Activated naive CD4-positive, alpha-beta T cell treated with anti-CD3 and anti-CD28 coated beads, Interleukin-2, amount 50 U/mL, for 16 hours (primary cell): Measurements from ENCODE around the gene LHFPL2.
"Not testable (repeated sequence)": the region's sequence is repeated elsewhere in the genome, so short reads cannot be mapped to it uniquely, and the experiment has no call there.

Experiments used
- DNase-seq: peaks from one replicate; pipeline ENCODE4 v3.0.0-alpha.2; 2020

The LHFPL2 gene

GRCh38 chr5:78639791-78640190 lies 8.8 kb downstream of the LHFPL2 start:
- no peak for DNase-seq

DNA sequence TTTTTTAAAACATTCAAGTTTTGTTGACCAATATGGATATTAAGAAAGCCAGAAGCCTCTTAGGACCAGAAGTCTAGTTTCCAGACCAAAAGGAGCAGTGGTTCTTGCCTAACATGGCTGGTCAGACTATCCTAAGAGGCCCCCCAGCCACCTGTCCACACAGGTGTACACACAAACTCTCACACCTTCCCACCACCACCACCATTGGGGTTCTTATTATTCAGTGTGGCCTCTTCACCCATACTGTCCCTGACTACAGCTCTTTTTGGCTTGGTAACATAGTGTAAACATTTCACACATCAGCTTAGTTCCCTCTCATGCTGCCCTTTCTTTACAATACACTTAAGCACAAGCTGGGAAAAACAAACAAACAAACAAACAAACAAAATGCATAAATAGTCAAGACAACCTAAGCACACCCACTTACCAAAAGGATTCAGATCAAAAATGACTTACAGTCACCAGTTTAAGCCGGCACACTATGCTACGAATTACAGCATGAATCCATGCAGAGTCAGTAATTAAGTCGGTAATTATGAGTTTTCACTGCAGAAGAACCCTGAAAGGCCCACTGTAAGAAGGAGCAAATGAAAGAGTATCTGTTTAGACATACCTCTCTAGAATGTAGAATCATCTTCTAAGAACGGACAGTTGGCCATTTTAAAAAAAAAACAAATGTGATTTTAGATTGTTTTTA lies 9.5 kb downstream of the LHFPL2 start:
- DNase-seq = no peak

DNA sequence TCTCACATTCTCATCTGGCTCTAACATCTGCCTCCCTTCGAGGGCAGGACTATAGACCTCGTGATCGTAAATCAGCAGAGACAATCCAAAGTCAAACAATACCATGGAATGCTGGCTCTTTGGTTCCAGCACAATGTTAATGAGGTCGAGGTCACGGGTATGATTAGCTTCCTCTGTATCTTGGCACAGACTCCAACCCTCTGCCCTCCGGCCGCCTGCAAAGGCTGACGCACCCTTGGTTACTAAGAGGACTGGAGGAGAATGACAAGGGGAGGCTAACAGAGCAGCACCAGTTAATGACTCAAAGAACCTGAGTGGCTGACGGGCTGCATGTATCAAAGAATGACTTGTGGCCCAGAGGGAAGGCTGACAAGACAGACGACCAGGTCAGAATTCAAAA lies 10.1 kb downstream of the LHFPL2 start:
- no peak for DNase-seq

DNA sequence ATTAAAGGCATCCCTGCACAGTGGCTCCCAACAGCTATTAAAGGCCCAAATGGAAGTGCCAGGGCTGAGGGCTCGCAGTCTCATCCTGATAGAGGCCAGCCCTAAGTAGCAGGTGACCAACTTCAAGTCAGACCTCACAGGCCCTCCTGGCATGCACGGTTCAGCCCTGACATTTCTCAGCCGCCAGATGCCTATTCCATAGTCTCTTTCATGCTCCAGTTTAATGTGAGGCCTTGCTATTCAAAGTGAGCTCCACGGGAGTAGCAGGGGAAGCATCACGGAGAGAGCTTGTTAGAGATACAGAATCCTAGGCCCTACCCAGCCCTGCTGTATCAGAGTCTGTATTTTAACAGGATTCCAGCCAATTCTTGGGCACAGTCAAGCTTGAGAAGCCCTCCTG lies 11.1 kb downstream of the LHFPL2 start:
- DNase-seq = no peak

DNA sequence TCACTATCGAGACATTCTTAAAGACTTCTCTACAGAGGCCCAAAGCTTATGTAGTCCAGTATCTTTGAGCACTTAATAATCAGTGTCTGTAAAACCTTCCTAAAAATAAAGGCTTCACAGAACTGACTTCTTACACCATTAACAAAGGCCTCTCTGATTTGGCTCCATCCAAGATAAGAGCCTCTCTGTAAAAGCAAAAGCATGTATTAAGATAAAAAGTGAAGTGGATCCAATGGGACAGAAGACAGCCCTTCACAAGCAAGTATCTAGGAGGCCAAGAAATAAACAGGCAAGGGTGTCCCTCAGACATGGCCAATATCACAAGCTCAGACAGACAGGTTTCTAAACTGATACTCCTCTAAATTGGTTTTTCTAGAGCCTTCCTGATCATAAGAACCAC lies 11.9 kb downstream of the LHFPL2 start:
- no peak for DNase-seq

DNA sequence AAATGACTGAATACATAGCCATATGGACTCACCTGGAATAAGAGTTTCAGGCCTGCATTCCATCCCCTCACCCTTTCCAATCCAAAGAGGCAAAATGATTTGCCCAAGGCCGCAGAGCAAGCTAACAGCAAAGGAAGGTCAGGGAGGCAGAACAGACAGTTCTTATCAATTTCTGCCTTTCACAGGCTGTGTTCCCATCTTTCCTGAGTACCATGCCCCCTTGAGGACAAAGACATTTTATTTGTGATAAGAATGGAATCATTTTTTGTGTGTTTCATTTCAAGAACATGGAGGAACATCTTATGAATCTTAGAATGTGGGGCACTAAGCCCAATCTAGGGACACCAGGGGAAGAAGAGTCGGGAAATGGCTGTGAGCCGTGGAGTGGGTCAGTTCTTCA lies 13.9 kb downstream of the LHFPL2 start:
- no peak for DNase-seq

- no peak for DNase-seq
These were observed 14.3 kb downstream of the LHFPL2 start for GRCh38 chr5:78634229-78634628.

- no peak for DNase-seq
These were observed 14.9 kb downstream of the LHFPL2 start for GRCh38 chr5:78633700-78634099.

- DNase-seq = no peak
These were observed 16.1 kb downstream of the LHFPL2 start for GRCh38 chr5:78632467-78632866.

GRCh38 chr5:78631931-78632330 lies 16.6 kb downstream of the LHFPL2 start:
- no peak for DNase-seq

DNA sequence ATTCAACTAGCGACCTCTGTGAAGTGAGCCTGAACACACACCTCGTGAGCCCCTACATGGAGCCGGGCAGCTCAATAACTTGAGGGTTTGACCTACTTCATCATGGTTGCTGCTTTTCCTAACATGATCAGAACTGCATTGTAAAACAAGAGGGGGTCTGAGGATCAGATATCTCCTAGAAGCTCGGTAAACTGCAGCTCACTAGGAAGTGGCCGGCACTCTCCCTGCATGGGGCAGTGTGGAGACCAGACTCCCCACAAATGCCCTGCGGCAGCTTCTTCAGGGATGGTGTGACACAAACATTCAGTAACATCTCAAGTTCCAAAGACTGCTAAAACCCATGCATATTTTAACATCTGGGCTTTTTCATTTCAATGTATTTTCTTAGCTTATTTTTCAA lies 18.5 kb downstream of the LHFPL2 start:
- DNase-seq = no peak

DNA sequence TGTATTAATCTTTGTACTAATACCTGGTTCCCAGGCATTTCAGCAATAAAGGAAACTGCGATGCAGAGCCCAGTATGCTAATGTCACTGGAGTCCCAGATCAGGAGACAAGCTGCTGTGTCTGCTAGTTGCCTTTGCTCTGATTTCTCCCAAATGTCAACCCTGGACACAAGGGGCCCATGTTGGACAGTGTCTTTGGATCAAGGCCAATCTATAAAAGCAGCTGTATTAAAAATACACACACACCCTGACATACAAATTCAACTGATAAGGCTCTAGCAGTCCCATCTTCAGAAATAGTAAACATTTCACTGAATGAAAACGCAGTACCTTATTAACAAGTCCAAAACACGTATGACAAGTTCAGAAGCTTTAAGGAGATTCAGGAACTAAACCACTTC lies 18.9 kb downstream of the LHFPL2 start:
- DNase-seq = no peak

DNA sequence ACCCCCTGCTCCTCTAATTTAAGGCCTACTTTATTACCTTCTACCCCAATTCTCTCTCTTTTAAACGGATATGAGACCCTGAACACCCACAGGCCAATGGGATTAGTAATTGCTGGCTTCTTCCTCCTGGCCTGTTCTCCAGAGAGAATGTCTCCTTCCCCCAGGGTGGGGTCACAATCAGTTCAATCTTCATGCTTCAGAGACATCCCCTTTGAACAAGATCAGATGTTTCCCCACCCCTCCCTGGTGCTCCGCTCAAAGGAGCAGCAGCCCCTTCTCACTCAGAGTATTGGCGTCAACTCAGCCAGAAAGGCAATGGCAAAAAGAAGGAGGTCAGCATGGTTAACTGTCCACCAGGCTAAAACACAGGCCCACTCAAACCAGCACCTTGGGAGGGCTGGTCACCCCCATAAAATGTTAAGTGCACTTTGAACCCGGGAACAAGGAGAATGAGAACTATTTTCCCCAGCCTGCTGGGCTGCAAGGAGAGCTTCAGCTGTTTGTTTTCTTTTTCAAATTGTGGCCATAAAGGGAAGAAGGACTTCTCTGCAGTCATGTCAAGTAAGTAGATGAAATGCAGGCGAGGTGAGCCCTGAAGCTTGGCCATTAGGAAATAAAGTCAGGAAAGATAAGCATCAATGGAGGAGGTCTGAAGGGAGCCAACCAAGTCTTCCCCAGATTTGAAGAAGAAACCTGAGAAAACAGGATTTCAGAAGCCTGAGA lies 20.1 kb downstream of the LHFPL2 start:
- no peak for DNase-seq

- no peak for DNase-seq
These were observed 20.8 kb downstream of the LHFPL2 start for GRCh38 chr5:78627766-78628165.

DNA sequence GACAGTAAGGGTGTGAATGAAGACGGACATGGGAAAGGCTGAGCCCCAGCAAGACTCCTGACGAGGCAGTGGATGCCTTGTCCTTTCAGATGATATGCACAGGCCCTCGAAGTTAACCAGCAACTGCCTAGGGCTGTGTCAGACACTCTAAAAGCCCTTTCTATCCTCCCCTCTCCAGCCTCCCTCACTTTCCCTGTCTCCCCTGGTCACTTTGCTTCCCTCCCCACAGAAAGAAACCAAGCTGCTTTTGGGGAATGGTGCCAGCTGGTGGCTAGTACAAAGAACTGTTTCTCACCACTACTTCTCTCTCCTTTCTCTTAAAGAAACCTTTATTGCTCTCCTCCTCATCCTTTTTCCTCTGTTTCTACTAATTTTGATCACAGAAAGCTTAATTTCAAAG lies 21.4 kb downstream of the LHFPL2 start:
- DNase-seq = no peak

DNA sequence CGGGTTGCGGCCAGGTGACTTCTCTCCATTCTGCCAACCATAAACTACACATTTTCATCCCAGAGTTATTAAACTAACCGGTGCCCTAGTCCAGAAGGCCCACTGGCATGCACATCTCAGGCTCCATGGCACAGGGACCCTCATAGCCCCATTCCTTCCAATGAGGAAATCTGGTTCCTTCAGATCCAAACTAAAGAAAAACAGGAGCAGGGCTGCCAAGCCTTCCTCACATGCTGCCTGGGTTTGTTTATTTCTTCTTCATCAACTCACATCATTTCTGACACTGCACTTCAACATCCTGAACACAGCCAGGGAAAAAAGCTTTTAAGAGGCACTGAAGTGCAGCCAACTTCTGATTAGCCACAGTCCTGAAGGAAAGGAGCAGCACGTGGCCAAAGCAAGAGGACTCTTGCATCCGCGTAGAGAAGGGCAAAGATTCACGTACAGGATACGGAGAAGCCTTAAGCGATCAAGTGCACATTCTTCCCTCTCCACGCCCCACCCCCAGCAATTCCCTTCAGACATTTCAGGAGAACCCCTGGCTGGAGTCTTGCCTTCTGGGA lies 22.5 kb downstream of the LHFPL2 start:
- DNase-seq = no peak

DNA sequence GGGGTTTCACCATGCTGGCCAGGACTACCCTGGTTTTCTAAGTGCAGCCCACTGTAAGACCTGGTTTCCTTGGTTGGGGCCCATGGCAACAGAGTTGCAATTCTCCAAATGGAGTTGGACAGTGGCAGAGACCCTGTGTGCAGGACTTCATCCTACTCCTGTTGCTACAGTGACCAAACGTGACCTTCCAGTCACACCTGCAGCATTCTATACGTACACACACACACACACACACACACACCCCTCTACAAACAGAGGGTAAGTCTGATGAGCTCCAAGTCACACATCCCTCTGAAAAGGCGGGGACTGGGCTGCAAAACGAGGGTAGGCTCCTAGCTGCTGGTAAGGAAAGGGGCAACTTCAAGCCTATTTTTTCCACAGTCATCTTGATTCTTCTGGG lies 23.6 kb downstream of the LHFPL2 start:
- DNase-seq = no peak

- no peak for DNase-seq
These were observed 24.5 kb downstream of the LHFPL2 start for GRCh38 chr5:78624011-78624541.

GRCh38 chr5:78622302-78622971 lies 26.1 kb downstream of the LHFPL2 start:
- DNase-seq = no peak

DNA sequence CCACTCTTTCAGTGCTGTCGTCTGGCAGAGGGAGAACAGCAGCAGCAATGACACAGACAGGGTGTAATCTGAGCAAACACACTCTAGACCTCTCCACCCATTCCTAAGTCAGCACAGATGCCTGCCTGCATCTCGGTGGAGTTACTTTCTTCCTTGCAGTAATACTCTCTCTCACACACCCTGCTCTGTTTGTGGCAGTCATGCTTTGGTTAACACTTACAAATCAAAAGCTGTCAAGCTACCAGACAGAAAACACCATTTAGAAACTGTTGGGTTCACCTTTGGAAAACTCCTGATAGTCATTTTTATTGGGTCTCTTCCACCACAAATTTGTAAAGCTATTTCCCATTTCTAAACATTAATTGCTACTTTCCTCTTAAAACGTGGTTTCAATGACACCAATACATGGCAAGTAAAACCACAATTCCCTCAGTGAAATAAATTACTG lies 27.3 kb downstream of the LHFPL2 start:
- no peak for DNase-seq

- not testable (repeated sequence) for DNase-seq
These were observed 28.5 kb downstream of the LHFPL2 start for GRCh38 chr5:78620119-78620518.

GRCh38 chr5:78618303-78618702 lies 30.3 kb downstream of the LHFPL2 start:
- no peak for DNase-seq

DNA sequence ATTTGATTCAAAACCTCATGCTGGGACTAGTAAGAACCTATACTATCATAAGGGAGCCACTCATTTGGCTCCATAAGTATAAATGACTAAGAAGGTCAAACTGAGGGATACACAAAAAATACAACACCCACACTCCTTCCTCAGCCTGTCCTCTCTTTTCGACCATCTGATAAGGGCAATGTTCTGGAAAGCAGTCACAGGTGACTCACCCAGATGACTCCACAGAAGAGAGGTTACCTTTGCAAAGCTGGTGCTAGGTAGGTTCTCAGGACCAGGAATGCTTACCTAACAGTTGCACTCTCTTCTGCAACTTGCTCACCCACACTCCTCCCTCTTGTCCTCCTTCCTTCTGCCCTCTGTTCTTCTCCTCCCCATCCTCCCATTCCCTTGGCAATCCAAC lies 32.9 kb downstream of the LHFPL2 start:
- no peak for DNase-seq

DNA sequence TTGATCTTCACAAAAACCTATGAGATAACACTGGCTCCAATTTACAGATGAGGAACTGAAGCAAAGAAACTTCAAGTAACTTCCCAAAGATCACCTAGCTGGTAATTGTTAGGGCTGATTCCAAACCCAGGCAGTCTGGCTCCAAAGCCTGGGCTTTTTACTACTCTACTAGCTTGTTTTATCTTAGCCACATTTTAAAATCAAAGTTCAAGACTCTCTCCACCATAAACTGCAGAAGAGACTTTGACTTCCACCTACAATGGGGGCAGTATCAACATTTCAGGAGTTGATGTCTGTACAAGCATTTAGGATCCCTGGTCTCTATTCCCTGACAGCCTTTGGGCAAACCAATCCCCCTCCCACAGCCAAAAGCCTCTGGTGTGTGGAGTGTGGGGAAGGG lies 33.8 kb downstream of the LHFPL2 start:
- DNase-seq = no peak
